HEK293 (cell line): ENCODE results near the gene MAGI2.

Source experiments
- CTCF ChIA-PET: fragments of 350-600 bp; formaldehyde crosslinking; extraction: SDS; loops from one replicate; lab custom pipeline; 2021; ENCODE audit warnings: antibody characterized with exemption; lab: Yijun Ruan, JAX
- POLR2A ChIA-PET: fragments of 300-600 bp; formaldehyde crosslinking; extraction: SDS; loops from one replicate; lab custom pipeline; 2020; ENCODE audit warnings: antibody characterized with exemption, inconsistent platforms; lab: Yijun Ruan, JAX
- H3K27ac ChIP-seq: fragments of 200-500 bp; sonication (Bioruptor generic); 2 replicates; pipeline ENCODE4 v1.5.1; 2014; ENCODE audit warnings: low read depth, low read length, control low read depth, inconsistent platforms; ENCODE audit errors: extremely low read depth
- H3K36me3 ChIP-seq, 2 experiments: fragments of 200-500 bp in 1 of 2; sonication (Bioruptor generic) in 1 of 2; 1 replicate in 1 of 2; 2 replicates in 1 of 2; pipeline ENCODE4 v1.5.1; 2014 to 2017; ENCODE audit warnings: inconsistent platforms in 2 of 2, low read length in 2 of 2; ENCODE audit not compliant: control insufficient read depth in 2 of 2, insufficient read depth in 1 of 2
- H3K4me1 ChIP-seq: fragments of 200-500 bp; sonication (Bioruptor generic); 2 replicates; pipeline ENCODE4 v1.5.1; 2014; ENCODE audit warnings: mild to moderate bottlenecking, low read length, inconsistent platforms; ENCODE audit not compliant: control insufficient read depth, insufficient read depth
- H3K4me3 ChIP-seq: 2 replicates; pipeline ENCODE4 v1.5.1; 2011; ENCODE audit warnings: low read depth, mild to moderate bottlenecking, control low read depth, low read length, moderate library complexity
- H3K9me3 ChIP-seq: fragments of 200-500 bp; sonication (Bioruptor generic); 2 replicates; pipeline ENCODE4 v1.5.1; 2014; ENCODE audit warnings: low read depth, low read length, inconsistent platforms; ENCODE audit not compliant: control insufficient read depth, insufficient read depth
- BCL11B ChIP-seq: fragments of 450-650 bp; formaldehyde crosslinking; IDR thresholded peaks from 2 replicates; pipeline ENCODE4 v1.5.1; 2016; ENCODE audit warnings: low read depth, missing biosample characterization, missing genetic modification characterization
- IKZF3 ChIP-seq: fragments of 450-650 bp; IDR thresholded peaks from 2 replicates; pipeline ENCODE4 v1.5.0; 2018; ENCODE audit warnings: missing biosample characterization, mild to moderate bottlenecking, missing genetic modification characterization, moderate library complexity
- KLF10 ChIP-seq: fragments of 450-650 bp; IDR thresholded peaks from 2 replicates; pipeline ENCODE4 v1.5.1; 2018; ENCODE audit warnings: missing biosample characterization, mild to moderate bottlenecking, missing genetic modification characterization
- KLF8 ChIP-seq: fragments of 450-650 bp; formaldehyde crosslinking; IDR thresholded peaks from 2 replicates; pipeline ENCODE4 v1.5.1; 2016; ENCODE audit warnings: missing biosample characterization, missing genetic modification characterization
- MEIS1 ChIP-seq: sonication (generic); formaldehyde crosslinking; IDR thresholded peaks from 2 replicates; pipeline ENCODE4 v1.8.1; 2022; ENCODE audit warnings: missing genetic modification reagents, mild to moderate bottlenecking, borderline replicate concordance
- SETDB1 ChIP-seq: IDR thresholded peaks from one replicate; pipeline ENCODE4 v1.6.1; 2017; ENCODE audit warnings: mild to moderate bottlenecking, low read length, moderate library complexity, mixed read lengths; ENCODE audit not compliant: insufficient read length
- TRIM28 ChIP-seq: IDR thresholded peaks from 2 replicates; pipeline ENCODE4 v1.6.1; 2011; ENCODE audit warnings: low read length, control low read depth, borderline replicate concordance
- YY1 ChIP-seq: fragments of 450-650 bp; formaldehyde crosslinking; IDR thresholded peaks from 2 replicates; pipeline ENCODE4 v1.5.1; 2018; ENCODE audit warnings: missing biosample characterization, missing genetic modification characterization
- ZNF133 ChIP-seq: fragments of 450-650 bp; formaldehyde crosslinking; IDR thresholded peaks from 2 replicates; pipeline ENCODE4 v1.5.1; 2016; ENCODE audit warnings: missing biosample characterization, missing genetic modification characterization
- ZNF239 ChIP-seq: fragments of 450-650 bp; formaldehyde crosslinking; IDR thresholded peaks from 2 replicates; pipeline ENCODE4 v1.5.1; 2016; ENCODE audit warnings: missing biosample characterization, missing genetic modification characterization
- ZNF37A ChIP-seq: fragments of 450-650 bp; IDR thresholded peaks from 2 replicates; pipeline ENCODE4 v1.5.1; 2018; ENCODE audit warnings: missing biosample characterization, missing genetic modification characterization
- ZNF416 ChIP-seq: fragments of 450-650 bp; formaldehyde crosslinking; IDR thresholded peaks from 2 replicates; pipeline ENCODE4 v1.5.1; 2016; ENCODE audit warnings: missing biosample characterization, missing genetic modification characterization
- ZNF423 ChIP-seq: fragments of 450-650 bp; formaldehyde crosslinking; IDR thresholded peaks from 2 replicates; pipeline ENCODE4 v1.5.1; 2016; ENCODE audit warnings: missing biosample characterization, missing genetic modification characterization
- ZNF549 ChIP-seq: fragments of 450-650 bp; IDR thresholded peaks from 2 replicates; pipeline ENCODE4 v1.5.1; 2018; ENCODE audit warnings: missing biosample characterization, missing genetic modification characterization, mild to moderate bottlenecking, inconsistent platforms, moderate library complexity
- ZNF560 ChIP-seq: fragments of 450-650 bp; formaldehyde crosslinking; IDR thresholded peaks from 2 replicates; pipeline ENCODE4 v1.5.1; 2017; ENCODE audit warnings: missing biosample characterization, missing genetic modification characterization, borderline replicate concordance
- ZNF571 ChIP-seq: fragments of 450-650 bp; formaldehyde crosslinking; IDR thresholded peaks from 2 replicates; pipeline ENCODE4 v1.5.0; 2017; ENCODE audit warnings: missing biosample characterization, missing genetic modification characterization
- ZNF704 ChIP-seq: fragments of 450-650 bp; formaldehyde crosslinking; IDR thresholded peaks from 2 replicates; pipeline ENCODE4 v1.5.1; 2016; ENCODE audit warnings: missing biosample characterization, missing genetic modification characterization
- ZNF777 ChIP-seq: fragments of 450-650 bp; formaldehyde crosslinking; IDR thresholded peaks from 2 replicates; pipeline ENCODE4 v1.5.1; 2017; ENCODE audit warnings: missing biosample characterization, missing genetic modification characterization, borderline replicate concordance
- ZNF830 ChIP-seq: fragments of 450-650 bp; IDR thresholded peaks from 2 replicates; pipeline ENCODE4 v1.5.0; 2018; ENCODE audit warnings: missing biosample characterization, missing genetic modification characterization, low read depth, mild to moderate bottlenecking, moderate library complexity
- ZNF843 ChIP-seq: fragments of 450-650 bp; formaldehyde crosslinking; IDR thresholded peaks from 2 replicates; pipeline ENCODE4 v1.5.1; 2016; ENCODE audit warnings: missing biosample characterization, missing genetic modification characterization
- ZSCAN16 ChIP-seq: fragments of 450-650 bp; formaldehyde crosslinking; IDR thresholded peaks from 2 replicates; pipeline ENCODE4 v1.5.1; 2016; ENCODE audit warnings: missing biosample characterization, missing genetic modification characterization
- ZSCAN30 ChIP-seq: fragments of 450-650 bp; IDR thresholded peaks from 2 replicates; pipeline ENCODE4 v1.5.1; 2018; ENCODE audit warnings: missing biosample characterization, mild to moderate bottlenecking, missing genetic modification characterization, moderate library complexity
- ZXDB ChIP-seq: fragments of 450-650 bp; formaldehyde crosslinking; IDR thresholded peaks from 2 replicates; pipeline ENCODE4 v1.5.1; 2016; ENCODE audit warnings: missing biosample characterization, missing genetic modification characterization
- TF ChIP-seq, protein P1 (sequence below): fragments of 450-650 bp; formaldehyde crosslinking; IDR thresholded peaks from 2 replicates; pipeline ENCODE4 v1.5.1; 2016; ENCODE audit warnings: missing biosample characterization, missing genetic modification characterization
- TF ChIP-seq, protein P2 (sequence below): fragments of 450-650 bp; IDR thresholded peaks from 2 replicates; pipeline ENCODE4 v1.5.1; 2018; ENCODE audit warnings: missing biosample characterization, mild to moderate bottlenecking, missing genetic modification characterization
- TF ChIP-seq, protein P3 (sequence below): sonication (generic); formaldehyde crosslinking; IDR thresholded peaks from 2 replicates; pipeline ENCODE4 v1.8.1; 2022; ENCODE audit warnings: mild to moderate bottlenecking, moderate library complexity, missing genetic modification reagents
- TF ChIP-seq, protein P4 (sequence below): fragments of 450-650 bp; formaldehyde crosslinking; IDR thresholded peaks from 2 replicates; pipeline ENCODE4 v1.5.1; 2016; ENCODE audit warnings: missing biosample characterization, missing genetic modification characterization

MAGI2 gene

DNA sequence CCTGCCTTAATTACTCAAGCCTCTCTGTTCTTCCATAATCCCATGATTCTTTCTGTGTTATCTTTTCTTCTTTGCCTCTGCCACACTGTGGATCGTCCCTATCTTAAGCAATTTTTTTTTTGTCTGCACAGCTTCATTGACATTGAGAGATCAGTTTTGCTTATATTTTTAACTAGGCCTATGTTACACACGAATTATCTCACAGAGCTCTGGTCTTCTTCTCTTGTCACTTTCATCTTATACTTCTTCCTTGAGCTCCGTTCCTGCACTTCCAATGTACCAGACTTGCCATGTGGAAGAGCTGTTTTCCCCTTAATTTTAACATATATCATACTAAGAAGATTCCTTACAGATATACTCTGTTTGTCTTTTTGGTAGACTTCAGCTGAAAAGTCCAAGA lies 106.1 kb downstream of the MAGI2 start:
- Histone ChIP-seq H3K27ac (no peak overlapping the region), H3K4me3 (no peak overlapping the region), H3K36me3 (no peaks in the 10 kb centered on the region), H3K4me1 (no peaks in the 10 kb centered on the region), H3K9me3 (no peaks in the 10 kb centered on the region)
- CTCF ChIA-PET: no interaction called here
- POLR2A ChIA-PET: no interaction called here
- TF ChIP-seq ZXDB (tag by site-specific recombination): no peak
- no peak for TF ChIP-seq ZNF416 (tag by site-specific recombination)
- no peak for TF ChIP-seq KLF10 (tag by site-specific recombination)
- no peak for TF ChIP-seq ZNF133
- TF ChIP-seq, protein P1, sequence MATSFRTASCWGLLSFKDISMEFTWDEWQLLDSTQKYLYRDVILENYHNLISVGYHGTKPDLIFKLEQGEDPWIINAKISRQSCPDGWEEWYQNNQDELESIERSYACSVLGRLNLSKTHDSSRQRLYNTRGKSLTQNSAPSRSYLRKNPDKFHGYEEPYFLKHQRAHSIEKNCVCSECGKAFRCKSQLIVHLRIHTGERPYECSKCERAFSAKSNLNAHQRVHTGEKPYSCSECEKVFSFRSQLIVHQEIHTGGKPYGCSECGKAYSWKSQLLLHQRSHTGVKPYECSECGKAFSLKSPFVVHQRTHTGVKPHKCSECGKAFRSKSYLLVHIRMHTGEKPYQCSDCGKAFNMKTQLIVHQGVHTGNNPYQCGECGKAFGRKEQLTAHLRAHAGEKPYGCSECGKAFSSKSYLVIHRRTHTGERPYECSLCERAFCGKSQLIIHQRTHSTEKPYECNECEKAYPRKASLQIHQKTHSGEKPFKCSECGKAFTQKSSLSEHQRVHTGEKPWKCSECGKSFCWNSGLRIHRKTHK: no peak
- TF ChIP-seq TRIM28: no peak
- TF ChIP-seq, protein P2, sequence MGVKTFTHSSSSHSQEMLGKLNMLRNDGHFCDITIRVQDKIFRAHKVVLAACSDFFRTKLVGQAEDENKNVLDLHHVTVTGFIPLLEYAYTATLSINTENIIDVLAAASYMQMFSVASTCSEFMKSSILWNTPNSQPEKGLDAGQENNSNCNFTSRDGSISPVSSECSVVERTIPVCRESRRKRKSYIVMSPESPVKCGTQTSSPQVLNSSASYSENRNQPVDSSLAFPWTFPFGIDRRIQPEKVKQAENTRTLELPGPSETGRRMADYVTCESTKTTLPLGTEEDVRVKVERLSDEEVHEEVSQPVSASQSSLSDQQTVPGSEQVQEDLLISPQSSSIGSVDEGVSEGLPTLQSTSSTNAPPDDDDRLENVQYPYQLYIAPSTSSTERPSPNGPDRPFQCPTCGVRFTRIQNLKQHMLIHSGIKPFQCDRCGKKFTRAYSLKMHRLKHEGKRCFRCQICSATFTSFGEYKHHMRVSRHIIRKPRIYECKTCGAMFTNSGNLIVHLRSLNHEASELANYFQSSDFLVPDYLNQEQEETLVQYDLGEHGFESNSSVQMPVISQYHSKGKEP (tag by site-specific recombination): no peak
- no peak for TF ChIP-seq ZNF843 (tag by site-specific recombination)
- no peak for TF ChIP-seq ZNF239
- no peak for TF ChIP-seq ZNF777
- no peak for TF ChIP-seq YY1 (tag by site-specific recombination)

DNA sequence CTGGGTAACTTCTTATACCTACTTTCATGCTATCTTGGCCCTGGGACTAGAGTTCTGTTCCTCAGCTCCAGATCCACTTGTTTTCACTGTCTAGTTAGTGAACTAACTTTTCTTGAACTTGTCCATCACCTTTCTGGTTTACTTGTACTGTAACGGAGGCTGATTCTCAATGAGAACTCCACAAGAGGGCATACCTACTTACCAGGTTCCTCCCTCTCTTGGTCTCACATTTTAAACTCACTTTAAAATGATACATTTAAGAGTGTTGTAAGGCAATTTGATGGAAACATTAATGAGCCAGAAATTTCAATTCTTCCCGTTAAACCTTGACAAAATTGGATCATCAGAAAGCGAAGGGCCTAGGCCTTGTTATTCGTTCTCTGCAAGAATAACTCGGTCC lies 111.6 kb downstream of the MAGI2 start:
- Histone ChIP-seq H3K36me3 (no peaks in the 10 kb centered on the region), H3K4me1 (no peaks in the 10 kb centered on the region), H3K9me3 (no peaks in the 10 kb centered on the region), H3K27ac (no peak overlapping the region), H3K4me3 (no peak overlapping the region)
- ChIA-PET POLR2A (no interaction called here), CTCF (interaction anchor here (0.7 kb wide), 1 partner anchor 291 kb away, joined by 3 read pairs; no protein-coding TSS in a partner anchor)
- TF ChIP-seq ZNF423 (tag by site-specific recombination) (no peak), ZNF704 (no peak), SETDB1 (no peak), ZNF560 (tag by site-specific recombination) (no peak), MEIS1 (CRISPR knock-in tag) (no peak), ZNF37A (tag by site-specific recombination) (no peak), ZSCAN30 (no peak), ZSCAN16 (tag by site-specific recombination) (no peak), ZNF549 (tag by site-specific recombination) (no peak), ZNF830 (no peak), ZNF416 (tag by site-specific recombination) (no peak), ZNF571 (no peak), IKZF3 (no peak), KLF8 (tag by site-specific recombination) (no peak), BCL11B (no peak)
- TF ChIP-seq, protein P3, sequence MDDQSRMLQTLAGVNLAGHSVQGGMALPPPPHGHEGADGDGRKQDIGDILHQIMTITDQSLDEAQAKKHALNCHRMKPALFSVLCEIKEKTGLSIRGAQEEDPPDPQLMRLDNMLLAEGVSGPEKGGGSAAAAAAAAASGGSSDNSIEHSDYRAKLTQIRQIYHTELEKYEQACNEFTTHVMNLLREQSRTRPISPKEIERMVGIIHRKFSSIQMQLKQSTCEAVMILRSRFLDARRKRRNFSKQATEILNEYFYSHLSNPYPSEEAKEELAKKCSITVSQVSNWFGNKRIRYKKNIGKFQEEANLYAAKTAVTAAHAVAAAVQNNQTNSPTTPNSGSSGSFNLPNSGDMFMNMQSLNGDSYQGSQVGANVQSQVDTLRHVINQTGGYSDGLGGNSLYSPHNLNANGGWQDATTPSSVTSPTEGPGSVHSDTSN: no peak
- TF ChIP-seq, protein P4, sequence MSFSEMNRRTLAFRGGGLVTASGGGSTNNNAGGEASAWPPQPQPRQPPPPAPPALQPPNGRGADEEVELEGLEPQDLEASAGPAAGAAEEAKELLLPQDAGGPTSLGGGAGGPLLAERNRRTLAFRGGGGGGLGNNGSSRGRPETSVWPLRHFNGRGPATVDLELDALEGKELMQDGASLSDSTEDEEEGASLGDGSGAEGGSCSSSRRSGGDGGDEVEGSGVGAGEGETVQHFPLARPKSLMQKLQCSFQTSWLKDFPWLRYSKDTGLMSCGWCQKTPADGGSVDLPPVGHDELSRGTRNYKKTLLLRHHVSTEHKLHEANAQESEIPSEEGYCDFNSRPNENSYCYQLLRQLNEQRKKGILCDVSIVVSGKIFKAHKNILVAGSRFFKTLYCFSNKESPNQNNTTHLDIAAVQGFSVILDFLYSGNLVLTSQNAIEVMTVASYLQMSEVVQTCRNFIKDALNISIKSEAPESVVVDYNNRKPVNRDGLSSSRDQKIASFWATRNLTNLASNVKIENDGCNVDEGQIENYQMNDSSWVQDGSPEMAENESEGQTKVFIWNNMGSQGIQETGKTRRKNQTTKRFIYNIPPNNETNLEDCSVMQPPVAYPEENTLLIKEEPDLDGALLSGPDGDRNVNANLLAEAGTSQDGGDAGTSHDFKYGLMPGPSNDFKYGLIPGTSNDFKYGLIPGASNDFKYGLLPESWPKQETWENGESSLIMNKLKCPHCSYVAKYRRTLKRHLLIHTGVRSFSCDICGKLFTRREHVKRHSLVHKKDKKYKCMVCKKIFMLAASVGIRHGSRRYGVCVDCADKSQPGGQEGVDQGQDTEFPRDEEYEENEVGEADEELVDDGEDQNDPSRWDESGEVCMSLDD (tag by site-specific recombination): no peak
